WTC11 (cell line): ENCODE results near the gene PIGN. TPM values are rescaled to one million over a fixed set of nuclear protein-coding genes. Genes with fewer than 3 reads are reported as not detected.

Experiments used
- ATAC-seq: fragments of 200-7000 bp; cut with Tn5 transposase; 2 replicates; pipeline ENCODE4 v1.10.0; 2021; ENCODE audit warnings: mild to moderate bottlenecking, moderate library complexity
- CTCF ChIA-PET: fragments of 300-600 bp; sonication (Branson Sonifier 250); formaldehyde crosslinking; loops from one replicate; lab custom pipeline; 2021; ENCODE audit warnings: antibody characterized with exemption; lab: Charles Lee
- POLR2A ChIA-PET: fragments of 350-600 bp; sonication (Branson Sonifier 250); formaldehyde crosslinking; loops from one replicate; lab custom pipeline; 2021; ENCODE audit warnings: antibody characterized with exemption; lab: Charles Lee
- DNase-seq: peaks from one replicate; pipeline ENCODE4 v3.0.0; 2021; ENCODE audit warnings: low spot score
- H3K27ac Mint-ChIP-seq: 2 replicates; pipeline ENCODE4 v1.8.0; 2021; ENCODE audit warnings: mixed read lengths
- H3K27me3 Mint-ChIP-seq: 2 replicates; pipeline ENCODE4 v1.8.0; 2021; ENCODE audit warnings: low read depth, mild to moderate bottlenecking, moderate library complexity, mixed read lengths
- H3K36me3 Mint-ChIP-seq: 2 replicates; pipeline ENCODE4 v1.8.0; 2021; ENCODE audit warnings: mixed read lengths
- H3K4me1 Mint-ChIP-seq: 2 replicates; pipeline ENCODE4 v1.8.0; 2022; ENCODE audit warnings: mixed read lengths
- H3K4me3 Mint-ChIP-seq: 2 replicates; pipeline ENCODE4 v1.8.0; 2021; ENCODE audit warnings: mild to moderate bottlenecking, moderate library complexity, mixed read lengths
- H3K9me3 Mint-ChIP-seq: 2 replicates; pipeline ENCODE4 v1.8.0; 2021; ENCODE audit warnings: mixed read lengths
- E2F5 ChIP-seq: sonication (generic); formaldehyde crosslinking; IDR thresholded peaks from 2 replicates; pipeline ENCODE4 v1.8.1; 2022; ENCODE audit warnings: mild to moderate bottlenecking, moderate library complexity, missing genetic modification reagents
- EMX1 ChIP-seq: fragments of 250-450 bp; sonication (Bioruptor Pico); IDR thresholded peaks from 2 replicates; pipeline ENCODE4 v1.8.0; 2021; ENCODE audit warnings: mild to moderate bottlenecking
- FOXJ3 ChIP-seq: sonication (generic); formaldehyde crosslinking; IDR thresholded peaks from 2 replicates; pipeline ENCODE4 v1.9.0; 2021; ENCODE audit warnings: missing genetic modification reagents, mild to moderate bottlenecking, borderline replicate concordance
- GABPB1 ChIP-seq: sonication (generic); formaldehyde crosslinking; IDR thresholded peaks from 2 replicates; pipeline ENCODE4 v1.8.1; 2023; ENCODE audit warnings: mild to moderate bottlenecking, missing genetic modification reagents
- HMGXB4 ChIP-seq: sonication (generic); formaldehyde crosslinking; IDR thresholded peaks from 2 replicates; pipeline ENCODE4 v1.8.1; 2023; ENCODE audit warnings: mild to moderate bottlenecking, moderate library complexity, missing genetic modification reagents
- SMAD3 ChIP-seq: sonication (generic); formaldehyde crosslinking; IDR thresholded peaks from 2 replicates; pipeline ENCODE4 v1.8.0; 2022; ENCODE audit warnings: missing genetic modification reagents, mild to moderate bottlenecking, borderline replicate concordance
- SMAD4 ChIP-seq: sonication (generic); formaldehyde crosslinking; IDR thresholded peaks from 2 replicates; pipeline ENCODE4 v1.8.0; 2022; ENCODE audit warnings: mild to moderate bottlenecking, missing genetic modification reagents
- USF2 ChIP-seq: sonication (generic); formaldehyde crosslinking; IDR thresholded peaks from 2 replicates; pipeline ENCODE4 v1.8.1; 2023; ENCODE audit warnings: mild to moderate bottlenecking, missing genetic modification reagents, moderate library complexity
- ZNF219 ChIP-seq: sonication (generic); formaldehyde crosslinking; IDR thresholded peaks from 2 replicates; pipeline ENCODE4 v1.8.0; 2023; ENCODE audit warnings: missing genetic modification reagents, mild to moderate bottlenecking, borderline replicate concordance
- ZNF232 ChIP-seq: sonication (generic); formaldehyde crosslinking; IDR thresholded peaks from 2 replicates; pipeline ENCODE4 v1.8.0; 2022; ENCODE audit warnings: mild to moderate bottlenecking, missing genetic modification reagents
- ZNF263 ChIP-seq: sonication (generic); formaldehyde crosslinking; IDR thresholded peaks from 2 replicates; pipeline ENCODE4 v1.8.1; 2022; ENCODE audit warnings: low read depth, mild to moderate bottlenecking, moderate library complexity, missing genetic modification reagents
- ZNF317 ChIP-seq: sonication (generic); formaldehyde crosslinking; IDR thresholded peaks from 2 replicates; pipeline ENCODE4 v1.8.1; 2023; ENCODE audit warnings: low read depth, mild to moderate bottlenecking, moderate library complexity, missing genetic modification reagents, borderline replicate concordance
- ZNF425 ChIP-seq: fragments of 250-450 bp; sonication (Bioruptor Pico); conservative IDR thresholded peaks from 2 replicates; pipeline ENCODE4 v1.9.0; 2021; ENCODE audit warnings: mild to moderate bottlenecking
- ZNF671 ChIP-seq: fragments of 250-450 bp; sonication (Bioruptor Pico); IDR thresholded peaks from 2 replicates; pipeline ENCODE4 v1.8.0; 2021; ENCODE audit warnings: mild to moderate bottlenecking
- total RNA-seq: library from RNA; stranded (reverse); gene quantifications from 3 replicates; pipeline ENCODE4 v1.2.3, GENCODE V29; 2021
- TF ChIP-seq, protein P1 (sequence below): fragments of 250-450 bp; sonication (Bioruptor Pico); IDR thresholded peaks from 2 replicates; pipeline ENCODE4 v2.1.2; 2022; ENCODE audit warnings: mild to moderate bottlenecking, moderate library complexity
- TF ChIP-seq, protein P2 (sequence below): sonication (generic); formaldehyde crosslinking; IDR thresholded peaks from 2 replicates; pipeline ENCODE4 v1.8.0; 2023; ENCODE audit warnings: mild to moderate bottlenecking, missing genetic modification reagents
- TF ChIP-seq, protein P3 (sequence below): sonication (generic); formaldehyde crosslinking; IDR thresholded peaks from 2 replicates; pipeline ENCODE4 v1.8.1; 2022; ENCODE audit warnings: low read depth, missing genetic modification reagents, borderline replicate concordance
- TF ChIP-seq, protein P4 (sequence below): fragments of 250-450 bp; sonication (Bioruptor Pico); IDR thresholded peaks from 2 replicates; pipeline ENCODE4 v1.8.0; 2021; ENCODE audit warnings: mild to moderate bottlenecking

Gene PIGN
- total RNA-seq, 1 experiment from 2014 or later = 23.4 TPM

GRCh38 chr18:62206593-62206992, 19.7 kb upstream of the PIGN start:
- TF ChIP-seq USF2 (CRISPR knock-in tag) = no peak
- TF ChIP-seq, protein P1, sequence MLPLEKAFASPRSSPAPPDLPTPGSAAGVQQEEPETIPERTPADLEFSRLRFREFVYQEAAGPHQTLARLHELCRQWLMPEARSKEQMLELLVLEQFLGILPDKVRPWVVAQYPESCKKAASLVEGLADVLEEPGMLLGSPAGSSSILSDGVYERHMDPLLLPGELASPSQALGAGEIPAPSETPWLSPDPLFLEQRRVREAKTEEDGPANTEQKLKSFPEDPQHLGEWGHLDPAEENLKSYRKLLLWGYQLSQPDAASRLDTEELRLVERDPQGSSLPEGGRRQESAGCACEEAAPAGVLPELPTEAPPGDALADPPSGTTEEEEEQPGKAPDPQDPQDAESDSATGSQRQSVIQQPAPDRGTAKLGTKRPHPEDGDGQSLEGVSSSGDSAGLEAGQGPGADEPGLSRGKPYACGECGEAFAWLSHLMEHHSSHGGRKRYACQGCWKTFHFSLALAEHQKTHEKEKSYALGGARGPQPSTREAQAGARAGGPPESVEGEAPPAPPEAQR = no peak
- TF ChIP-seq SMAD3 (CRISPR knock-in tag) = no peak
- no peak for TF ChIP-seq ZNF671 (CRISPR knock-in tag)
- TF ChIP-seq ZNF425 (CRISPR knock-in tag) = no peak
- no peak for TF ChIP-seq ZNF317 (CRISPR knock-in tag)
- TF ChIP-seq EMX1 (CRISPR knock-in tag) = no peak
- TF ChIP-seq FOXJ3 (CRISPR knock-in tag) = no peak
- no peak for TF ChIP-seq ZNF263 (CRISPR knock-in tag)
- no peak for TF ChIP-seq GABPB1 (CRISPR knock-in tag)
- TF ChIP-seq, protein P2, sequence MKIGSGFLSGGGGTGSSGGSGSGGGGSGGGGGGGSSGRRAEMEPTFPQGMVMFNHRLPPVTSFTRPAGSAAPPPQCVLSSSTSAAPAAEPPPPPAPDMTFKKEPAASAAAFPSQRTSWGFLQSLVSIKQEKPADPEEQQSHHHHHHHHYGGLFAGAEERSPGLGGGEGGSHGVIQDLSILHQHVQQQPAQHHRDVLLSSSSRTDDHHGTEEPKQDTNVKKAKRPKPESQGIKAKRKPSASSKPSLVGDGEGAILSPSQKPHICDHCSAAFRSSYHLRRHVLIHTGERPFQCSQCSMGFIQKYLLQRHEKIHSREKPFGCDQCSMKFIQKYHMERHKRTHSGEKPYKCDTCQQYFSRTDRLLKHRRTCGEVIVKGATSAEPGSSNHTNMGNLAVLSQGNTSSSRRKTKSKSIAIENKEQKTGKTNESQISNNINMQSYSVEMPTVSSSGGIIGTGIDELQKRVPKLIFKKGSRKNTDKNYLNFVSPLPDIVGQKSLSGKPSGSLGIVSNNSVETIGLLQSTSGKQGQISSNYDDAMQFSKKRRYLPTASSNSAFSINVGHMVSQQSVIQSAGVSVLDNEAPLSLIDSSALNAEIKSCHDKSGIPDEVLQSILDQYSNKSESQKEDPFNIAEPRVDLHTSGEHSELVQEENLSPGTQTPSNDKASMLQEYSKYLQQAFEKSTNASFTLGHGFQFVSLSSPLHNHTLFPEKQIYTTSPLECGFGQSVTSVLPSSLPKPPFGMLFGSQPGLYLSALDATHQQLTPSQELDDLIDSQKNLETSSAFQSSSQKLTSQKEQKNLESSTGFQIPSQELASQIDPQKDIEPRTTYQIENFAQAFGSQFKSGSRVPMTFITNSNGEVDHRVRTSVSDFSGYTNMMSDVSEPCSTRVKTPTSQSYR (CRISPR knock-in tag) = no peak
- TF ChIP-seq ZNF232 (CRISPR knock-in tag) = no peak
- TF ChIP-seq, protein P3, sequence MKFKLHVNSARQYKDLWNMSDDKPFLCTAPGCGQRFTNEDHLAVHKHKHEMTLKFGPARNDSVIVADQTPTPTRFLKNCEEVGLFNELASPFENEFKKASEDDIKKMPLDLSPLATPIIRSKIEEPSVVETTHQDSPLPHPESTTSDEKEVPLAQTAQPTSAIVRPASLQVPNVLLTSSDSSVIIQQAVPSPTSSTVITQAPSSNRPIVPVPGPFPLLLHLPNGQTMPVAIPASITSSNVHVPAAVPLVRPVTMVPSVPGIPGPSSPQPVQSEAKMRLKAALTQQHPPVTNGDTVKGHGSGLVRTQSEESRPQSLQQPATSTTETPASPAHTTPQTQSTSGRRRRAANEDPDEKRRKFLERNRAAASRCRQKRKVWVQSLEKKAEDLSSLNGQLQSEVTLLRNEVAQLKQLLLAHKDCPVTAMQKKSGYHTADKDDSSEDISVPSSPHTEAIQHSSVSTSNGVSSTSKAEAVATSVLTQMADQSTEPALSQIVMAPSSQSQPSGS = no peak
- TF ChIP-seq, protein P4, sequence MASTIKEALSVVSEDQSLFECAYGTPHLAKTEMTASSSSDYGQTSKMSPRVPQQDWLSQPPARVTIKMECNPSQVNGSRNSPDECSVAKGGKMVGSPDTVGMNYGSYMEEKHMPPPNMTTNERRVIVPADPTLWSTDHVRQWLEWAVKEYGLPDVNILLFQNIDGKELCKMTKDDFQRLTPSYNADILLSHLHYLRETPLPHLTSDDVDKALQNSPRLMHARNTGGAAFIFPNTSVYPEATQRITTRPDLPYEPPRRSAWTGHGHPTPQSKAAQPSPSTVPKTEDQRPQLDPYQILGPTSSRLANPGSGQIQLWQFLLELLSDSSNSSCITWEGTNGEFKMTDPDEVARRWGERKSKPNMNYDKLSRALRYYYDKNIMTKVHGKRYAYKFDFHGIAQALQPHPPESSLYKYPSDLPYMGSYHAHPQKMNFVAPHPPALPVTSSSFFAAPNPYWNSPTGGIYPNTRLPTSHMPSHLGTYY (CRISPR knock-in tag) = no peak
- no peak for TF ChIP-seq ZNF219 (CRISPR knock-in tag)
- TF ChIP-seq HMGXB4 (CRISPR knock-in tag) = no peak
- no peak for TF ChIP-seq E2F5
- no peak for TF ChIP-seq SMAD4 (CRISPR knock-in tag)
- DNase-seq (no peak), ATAC-seq (no peak)
- H3K27me3 Mint-ChIP-seq = no peaks in the 10 kb centered on the region
- CTCF ChIA-PET = no interaction called here
- H3K27ac Mint-ChIP-seq = no peak overlapping the region
- H3K4me1 Mint-ChIP-seq = peaks cover 3% of the 10 kb centered on the region; the same call in 1 of the 2 replicates
- H3K4me3 Mint-ChIP-seq = no peak overlapping the region
- H3K36me3 Mint-ChIP-seq = peaks cover 4% of the 10 kb centered on the region; the same call in 1 of the 2 replicates
- H3K9me3 Mint-ChIP-seq = peaks cover 4% of the 10 kb centered on the region; the same call in 1 of the 2 replicates
- POLR2A ChIA-PET = no interaction called here
